CD14-positive monocyte (primary cell): ENCODE data around the gene MED15. TPM values are rescaled to one million over a fixed set of nuclear protein-coding genes. Genes with fewer than 3 reads are reported as not detected.
A peak's percentile ranks its signal among the peaks of the same experiment; 100 is the strongest.

ENCODE experiments used
- DNase-seq, 3 donors: peaks; one replicate each; pipeline ENCODE4 v3.0.0-alpha.2; 2011 to 2022
- H2AFZ ChIP-seq: 2 replicates; pipeline ENCODE4 v1.6.0; 2012; ENCODE audit warnings: mild to moderate bottlenecking, low read depth, low read length, inconsistent platforms; ENCODE audit not compliant: insufficient read depth, poor library complexity, severe bottlenecking
- H3K27ac ChIP-seq, 2 donors: 1 replicate in 1 of 2; 2 replicates in 1 of 2; pipeline ENCODE4 v1.5.1; 2012 to 2013; ENCODE audit warnings: low read length in 2 of 2, control low read depth in 1 of 2, inconsistent platforms in 1 of 2, low read depth in 1 of 2, mild to moderate bottlenecking in 1 of 2
- H3K27me3 ChIP-seq, 2 donors: one replicate each; pipeline versions ENCODE4 v1.6.0 to v1.6.1; 2011 to 2013; ENCODE audit warnings: low read length in 2 of 2; ENCODE audit not compliant: control insufficient read depth in 2 of 2, insufficient read depth in 2 of 2
- H3K36me3 ChIP-seq, 2 donors: replicated peaks in 1 of 2; 1 replicate in 1 of 2; 2 replicates in 1 of 2; pipeline versions ENCODE4 v1.5.1 to v1.6.1; 2012 to 2013; ENCODE audit warnings: low read length in 2 of 2, control low read depth in 1 of 2, inconsistent platforms in 1 of 2, mild to moderate bottlenecking in 1 of 2; ENCODE audit not compliant: insufficient read depth in 2 of 2, control insufficient read depth in 1 of 2
- H3K4me1 ChIP-seq, 2 donors: 1 replicate in 1 of 2; 2 replicates in 1 of 2; pipeline versions ENCODE4 v1.5.1 to v1.6.1; 2012 to 2013; ENCODE audit warnings: low read length in 2 of 2, control low read depth in 1 of 2, inconsistent platforms in 1 of 2, mild to moderate bottlenecking in 1 of 2, moderate library complexity in 1 of 2; ENCODE audit not compliant: insufficient read depth in 2 of 2, control insufficient read depth in 1 of 2
- H3K4me2 ChIP-seq: replicated peaks from 2 replicates; pipeline ENCODE3; 2012; ENCODE audit warnings: low read length, moderate library complexity, mild to moderate bottlenecking; ENCODE audit not compliant: poor library complexity, severe bottlenecking; ENCODE audit errors: extremely low read depth
- H3K4me3 ChIP-seq, 3 experiments: fragments of 200-600 bp in 1 of 3; sonication (generic) in 1 of 3; replicated peaks in 1 of 3; 1 replicate in 2 of 3; 2 replicates in 1 of 3; pipeline ENCODE4 v1.5.1; 2011 to 2013; ENCODE audit warnings: low read length in 3 of 3, mild to moderate bottlenecking in 3 of 3, control low read depth in 2 of 3, low read depth in 2 of 3, inconsistent platforms in 1 of 3, moderate library complexity in 1 of 3
- H3K79me2 ChIP-seq: 2 replicates; pipeline ENCODE4 v1.6.0; 2012; ENCODE audit warnings: mild to moderate bottlenecking, control low read depth, inconsistent platforms, low read length, moderate library complexity; ENCODE audit not compliant: insufficient read depth
- H3K9ac ChIP-seq: 2 replicates; pipeline ENCODE4 v1.6.0; 2017; ENCODE audit warnings: low read length, mild to moderate bottlenecking; ENCODE audit not compliant: insufficient read depth, poor library complexity, severe bottlenecking
- H3K9me3 ChIP-seq, 2 donors: replicated peaks in 1 of 2; 1 replicate in 1 of 2; 2 replicates in 1 of 2; pipeline versions ENCODE4 v1.5.1 to v1.6.1; 2012 to 2013; ENCODE audit warnings: low read length in 2 of 2, control low read depth in 1 of 2; ENCODE audit not compliant: control insufficient read depth in 1 of 2, insufficient read depth in 1 of 2
- H4K20me1 ChIP-seq: 2 replicates; pipeline ENCODE4 v1.6.0; 2012; ENCODE audit warnings: mild to moderate bottlenecking, low read length, control low read depth, moderate library complexity; ENCODE audit not compliant: insufficient read depth
- H3K27ac Mint-ChIP-seq, 7 donors: one replicate each; pipeline ENCODE4 v1.8.0; 2020; ENCODE audit warnings: mild to moderate bottlenecking in 7 of 7, mixed read lengths in 7 of 7, moderate library complexity in 6 of 7, inconsistent platforms in 2 of 7
- H3K27me3 Mint-ChIP-seq, 3 donors: one replicate each; pipeline ENCODE4 v1.8.0; 2021 to 2022; ENCODE audit warnings: low read depth in 3 of 3, mild to moderate bottlenecking in 3 of 3, mixed read lengths in 3 of 3, moderate library complexity in 3 of 3, inconsistent platforms in 1 of 3
- H3K36me3 Mint-ChIP-seq, 2 donors: one replicate each; pipeline ENCODE4 v1.8.0; 2020; ENCODE audit warnings: mixed read lengths in 2 of 2, inconsistent platforms in 1 of 2, mild to moderate bottlenecking in 1 of 2
- H3K4me1 Mint-ChIP-seq: one replicate; pipeline ENCODE4 v1.8.0; 2020; ENCODE audit warnings: mild to moderate bottlenecking, mixed read lengths
- H3K4me3 Mint-ChIP-seq, 2 donors: one replicate each; pipeline ENCODE4 v1.8.0; 2020; ENCODE audit warnings: mild to moderate bottlenecking in 2 of 2, mixed read lengths in 2 of 2, moderate library complexity in 1 of 2
- H3K9me3 Mint-ChIP-seq, 7 donors: one replicate each; pipeline ENCODE4 v1.8.0; 2020 to 2022; ENCODE audit warnings: mixed read lengths in 7 of 7, mild to moderate bottlenecking in 6 of 7, moderate library complexity in 6 of 7, inconsistent platforms in 2 of 7
- WGBS: methylation state at CpG from one replicate; pipeline ENCODE4 v1.1.5; 2013; ENCODE audit warnings: missing lambda C conversion rate; ENCODE audit not compliant: insufficient coverage; 5-methylcytosine and 5-hydroxymethylcytosine counted together
- intact Hi-C, 2 donors: fragments of 100-400 bp; cut with micrococcal nuclease; formaldehyde crosslinking; loops; one replicate each; pipeline versions ENCODE4 v1.15.0 to v1.15.1; 2023
- polyA plus RNA-seq, 3 donors: library from polyadenylated mRNA; depleted of rRNA in 1 of 3; unstranded in 2 of 3; stranded (reverse) in 1 of 3; fragments of 300-500 nt in 2 of 3; fragments of >200 nt in 1 of 3; fragmentation: Illumina TruSeq in 2 of 3; gene quantifications; 1 replicate in 2 of 3; 2 replicates in 1 of 3; pipeline ENCODE4 v1.2.3, GENCODE V29; 2012 to 2021
- TF ChIP-seq, protein P1 (sequence below): fragments of 200-600 bp; IDR thresholded peaks from one replicate; pipeline ENCODE4 v1.8.0; 2022; ENCODE audit warnings: antibody characterized with exemption, mild to moderate bottlenecking

MED15 gene
- polyA plus RNA-seq, 3 donors = 10.0 to 126 (median 17.8) TPM

DNA sequence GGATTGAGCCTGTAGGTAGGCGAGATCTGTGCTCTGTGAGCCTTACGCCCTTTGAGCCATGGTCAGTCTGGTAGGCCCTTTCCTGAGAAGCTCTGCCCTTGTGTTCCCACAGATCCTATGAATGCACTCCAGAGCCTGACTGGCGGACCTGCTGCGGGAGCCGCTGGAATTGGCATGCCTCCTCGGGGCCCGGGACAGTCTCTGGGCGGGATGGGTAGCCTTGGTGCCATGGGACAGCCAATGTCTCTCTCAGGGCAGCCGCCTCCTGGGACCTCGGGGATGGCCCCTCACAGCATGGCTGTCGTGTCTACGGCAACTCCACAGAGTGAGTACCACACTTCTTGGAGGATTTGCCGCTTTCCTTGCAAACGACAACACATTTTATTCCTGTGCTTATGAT lies 47.4 kb downstream of the MED15 start:
- intact Hi-C loops = no loop called here
- Histone ChIP-seq H3K27me3 (no peaks in the 10 kb centered on the region), H3K9me3 (no peaks in the 10 kb centered on the region), H3K79me2 (peaks cover 42% of the 10 kb centered on the region), H2AFZ (no peak overlapping the region), H3K27ac (no peak overlapping the region), H3K4me1 (no peaks in the 10 kb centered on the region), H3K4me2 (no peak overlapping the region), H4K20me1 (peaks cover 98% of the 10 kb centered on the region), H3K4me3 (no peak overlapping the region), H3K9ac (no peak overlapping the region), H3K36me3 (peaks cover 86 to 100% of the 10 kb centered on the region in 2 donors)
- 97% methylated on average over 7 of the region's 14 CpGs for WGBS
- no peak for DNase-seq
- peaks cover 0 to 10% (median 2%) of the 10 kb centered on the region in 7 donors for H3K9me3 Mint-ChIP-seq
- H3K4me3 Mint-ChIP-seq = no peak overlapping the region
- peaks cover 14% of the 10 kb centered on the region for H3K4me1 Mint-ChIP-seq
- peaks cover 89 to 100% of the 10 kb centered on the region in 2 donors for H3K36me3 Mint-ChIP-seq
- H3K27ac Mint-ChIP-seq = peak overlapping the region in 1 of 7 donors; percentile 46
- TF ChIP-seq, protein P1, sequence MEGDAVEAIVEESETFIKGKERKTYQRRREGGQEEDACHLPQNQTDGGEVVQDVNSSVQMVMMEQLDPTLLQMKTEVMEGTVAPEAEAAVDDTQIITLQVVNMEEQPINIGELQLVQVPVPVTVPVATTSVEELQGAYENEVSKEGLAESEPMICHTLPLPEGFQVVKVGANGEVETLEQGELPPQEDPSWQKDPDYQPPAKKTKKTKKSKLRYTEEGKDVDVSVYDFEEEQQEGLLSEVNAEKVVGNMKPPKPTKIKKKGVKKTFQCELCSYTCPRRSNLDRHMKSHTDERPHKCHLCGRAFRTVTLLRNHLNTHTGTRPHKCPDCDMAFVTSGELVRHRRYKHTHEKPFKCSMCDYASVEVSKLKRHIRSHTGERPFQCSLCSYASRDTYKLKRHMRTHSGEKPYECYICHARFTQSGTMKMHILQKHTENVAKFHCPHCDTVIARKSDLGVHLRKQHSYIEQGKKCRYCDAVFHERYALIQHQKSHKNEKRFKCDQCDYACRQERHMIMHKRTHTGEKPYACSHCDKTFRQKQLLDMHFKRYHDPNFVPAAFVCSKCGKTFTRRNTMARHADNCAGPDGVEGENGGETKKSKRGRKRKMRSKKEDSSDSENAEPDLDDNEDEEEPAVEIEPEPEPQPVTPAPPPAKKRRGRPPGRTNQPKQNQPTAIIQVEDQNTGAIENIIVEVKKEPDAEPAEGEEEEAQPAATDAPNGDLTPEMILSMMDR = no peak
- peaks cover 0 to 2% (median 0%) of the 10 kb centered on the region in 3 donors for H3K27me3 Mint-ChIP-seq

DNA sequence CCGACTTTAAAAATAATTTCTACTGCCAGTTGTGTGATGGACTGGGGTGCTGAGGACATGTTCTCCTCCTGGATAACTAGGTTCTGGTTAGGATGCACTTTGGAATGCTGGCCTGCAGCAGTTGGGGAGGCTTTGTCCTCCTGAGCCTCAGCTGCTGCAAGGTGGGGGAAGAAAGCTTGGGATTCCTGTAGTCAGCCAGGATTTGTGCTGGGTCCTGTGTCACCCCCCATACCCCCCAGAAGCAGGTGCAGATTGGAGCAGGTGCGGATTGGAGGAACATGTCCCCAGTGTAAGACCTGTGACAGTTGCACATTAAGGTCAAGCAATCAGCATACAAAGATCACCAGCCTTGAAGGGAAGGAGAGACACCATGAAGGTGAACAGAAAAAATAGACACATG lies 51.1 kb downstream of the MED15 start:
- peaks cover 79% of the 10 kb centered on the region for H4K20me1 ChIP-seq
- 100% methylated on average over 1 of the region's 2 CpGs for WGBS
- peaks cover 73 to 98% of the 10 kb centered on the region in 2 donors for H3K36me3 ChIP-seq
- H3K4me1 ChIP-seq = no peaks in the 10 kb centered on the region
- TF ChIP-seq, protein P1 = no peak
- Mint-ChIP-seq H3K27me3 (peaks cover 0 to 2% (median 0%) of the 10 kb centered on the region in 3 donors), H3K4me1 (peaks cover 9% of the 10 kb centered on the region), H3K27ac (peak overlapping the region in 1 of 7 donors; percentile 3), H3K9me3 (peaks cover 0 to 10% (median 2%) of the 10 kb centered on the region in 7 donors), H3K4me3 (no peak overlapping the region), H3K36me3 (peaks cover 81 to 97% of the 10 kb centered on the region in 2 donors)
- intact Hi-C loops = no loop called here
- no peaks in the 10 kb centered on the region for H3K27me3 ChIP-seq
- H3K27ac ChIP-seq = no peak overlapping the region
- H3K9ac ChIP-seq = no peak overlapping the region
- no peak overlapping the region for H3K4me3 ChIP-seq
- H3K9me3 ChIP-seq = no peaks in the 10 kb centered on the region
- peaks cover 19% of the 10 kb centered on the region for H3K79me2 ChIP-seq
- no peak overlapping the region for H3K4me2 ChIP-seq
- DNase-seq = no peak
- no peak overlapping the region for H2AFZ ChIP-seq
